Retinal pigment epithelial cell (primary cell): ENCODE results near the gene FARS2.

Experiments used
- DNase-seq: peaks from one replicate; pipeline ENCODE4 v3.0.0-alpha.2; 2010; ENCODE audit warnings: low read depth
- H3K4me3 ChIP-seq: 2 replicates; pipeline ENCODE4 v1.5.1; 2011; ENCODE audit warnings: mild to moderate bottlenecking, low read length, control low read depth, moderate library complexity
- CTCF ChIP-seq: conservative IDR thresholded peaks from 2 replicates; pipeline ENCODE4 v1.5.1; 2011; ENCODE audit warnings: low read depth, low read length, control low read depth, inconsistent platforms

The FARS2 gene

GRCh38 chr6:5219011-5219691, 42.2 kb upstream of the FARS2 start:
- no peak overlapping the region for H3K4me3 ChIP-seq
- no peak for DNase-seq
- TF ChIP-seq CTCF: no peak

- DNase-seq: no peak
- TF ChIP-seq CTCF: no peak
- H3K4me3 ChIP-seq: no peak overlapping the region
Measured at GRCh38 chr6:5220443-5220842, 40.9 kb upstream of the FARS2 start.

GRCh38 chr6:5223309-5223708, 38.0 kb upstream of the FARS2 start:
- TF ChIP-seq CTCF: no peak
- H3K4me3 ChIP-seq: no peak overlapping the region
- DNase-seq: no peak

GRCh38 chr6:5229356-5229755, 32.0 kb upstream of the FARS2 start:
- no peak overlapping the region for H3K4me3 ChIP-seq
- DNase-seq: no peak
- TF ChIP-seq CTCF: no peak

GRCh38 chr6:5230081-5230480, 31.2 kb upstream of the FARS2 start:
- no peak for TF ChIP-seq CTCF
- H3K4me3 ChIP-seq: no peak overlapping the region
- DNase-seq: no peak

GRCh38 chr6:5231289-5231688, 30.0 kb upstream of the FARS2 start:
- no peak overlapping the region for H3K4me3 ChIP-seq
- no peak for TF ChIP-seq CTCF
- no peak for DNase-seq

GRCh38 chr6:5234874-5235273, 26.4 kb upstream of the FARS2 start:
- no peak overlapping the region for H3K4me3 ChIP-seq
- DNase-seq: no peak
- no peak for TF ChIP-seq CTCF
